K562 (cell line): Measurements from ENCODE around the gene RGR. TPM values are rescaled to one million over a fixed set of nuclear protein-coding genes. Genes with fewer than 3 reads are reported as not detected.

Experiments used
- ARID3A ChIP-seq: IDR thresholded peaks from 2 replicates; pipeline ENCODE4 v1.6.1; 2012; ENCODE audit warnings: low read depth, low read length, improper control_type of control experiment, borderline replicate concordance
- ARID3B ChIP-seq: fragments of 250-450 bp; sonication (Bioruptor Pico); IDR thresholded peaks from 2 replicates; pipeline ENCODE4 v1.4.0; 2020; ENCODE audit warnings: borderline replicate concordance
- BACH1 ChIP-seq: fragments of 200-800 bp; sonication (Bioruptor generic); IDR thresholded peaks from 2 replicates; pipeline ENCODE4 v1.6.1; 2016; ENCODE audit warnings: missing genetic modification characterization, missing compliant biosample characterization
- CBX8 ChIP-seq: fragments of 200-600 bp; sonication (generic); IDR thresholded peaks from 2 replicates; pipeline ENCODE4 v1.6.1; 2012; ENCODE audit warnings: borderline replicate concordance, mixed run types, low read depth, mild to moderate bottlenecking, moderate library complexity, mixed read lengths, low read length, control low read depth, inconsistent platforms; ENCODE audit not compliant: poor library complexity, severe bottlenecking; ENCODE audit errors: extremely low read depth
- CSDE1 ChIP-seq, 2 experiments: fragments of 450-650 bp; IDR thresholded peaks; 2 replicates each; pipeline ENCODE4 v1.6.1; 2016; ENCODE audit warnings: mild to moderate bottlenecking in 1 of 2
- CXXC5 ChIP-seq: fragments of 250-450 bp; sonication (Bioruptor Pico); IDR thresholded peaks from 2 replicates; pipeline ENCODE4 v1.8.0; 2022; ENCODE audit warnings: inconsistent platforms, mild to moderate bottlenecking, moderate library complexity
- E2F3 ChIP-seq: fragments of 250-450 bp; sonication (Bioruptor Pico); IDR thresholded peaks from 2 replicates; pipeline ENCODE4 v1.4.0; 2020; ENCODE audit warnings: mild to moderate bottlenecking
- EHMT2 ChIP-seq: fragments of 450-650 bp; IDR thresholded peaks from 2 replicates; pipeline ENCODE4 v1.6.1; 2018; ENCODE audit warnings: antibody characterized with exemption
- ELK1 ChIP-seq: sonication (generic); formaldehyde crosslinking; IDR thresholded peaks from 2 replicates; pipeline ENCODE4 v1.8.1; 2022; ENCODE audit warnings: missing genetic modification reagents
- GTF2E2 ChIP-seq: fragments of 200-800 bp; sonication (Bioruptor generic); IDR thresholded peaks from 2 replicates; pipeline ENCODE4 v1.6.1; 2016; ENCODE audit warnings: missing genetic modification characterization, missing compliant biosample characterization
- MXI1 ChIP-seq: IDR thresholded peaks from 2 replicates; pipeline ENCODE4 v1.6.1; 2011; ENCODE audit warnings: low read depth, mild to moderate bottlenecking, improper control_type of control experiment, low read length
- PHF20 ChIP-seq: fragments of 450-650 bp; IDR thresholded peaks from 2 replicates; pipeline ENCODE4 v1.6.1; 2018; ENCODE audit not compliant: partially characterized antibody
- POLR2AphosphoS2 ChIP-seq: IDR thresholded peaks from 2 replicates; pipeline ENCODE4 v1.6.1; 2012; ENCODE audit warnings: low read length, improper control_type of control experiment
- POLR2H ChIP-seq: IDR thresholded peaks from 2 replicates; pipeline ENCODE4 v1.6.1; 2016; ENCODE audit warnings: missing genetic modification characterization, low read depth, mild to moderate bottlenecking, control low read depth, missing compliant biosample characterization, moderate library complexity
- RERE ChIP-seq: sonication (generic); formaldehyde crosslinking; IDR thresholded peaks from 2 replicates; pipeline ENCODE4 v1.8.0; 2023; ENCODE audit warnings: missing genetic modification reagents, mild to moderate bottlenecking, borderline replicate concordance
- ZFP1 ChIP-seq: fragments of 450-650 bp; formaldehyde crosslinking; IDR thresholded peaks from 2 replicates; pipeline ENCODE4 v1.4.0; 2020; ENCODE audit warnings: mild to moderate bottlenecking, mixed read lengths
- ZNF41 ChIP-seq: fragments of 250-450 bp; sonication (Bioruptor Pico); conservative IDR thresholded peaks from 2 replicates; pipeline ENCODE4 v1.4.0; 2020; ENCODE audit warnings: mild to moderate bottlenecking
- polyA plus RNA-seq, 8 experiments: library from polyadenylated mRNA; depleted of rRNA in 4 of 8; stranded (reverse) in 5 of 8; unstranded in 3 of 8; fragments of >200 nt; fragmentation: Nextera tagmentation in 2 of 8; fragmentation: Illumina TruSeq in 1 of 8; extraction: Ambion mirVana in 2 of 8; extraction: Trizol in 1 of 8; gene quantifications; 2 replicates each; pipeline versions ENCODE4 v1.2.1 to v1.2.3, GENCODE V29; 2011 to 2014; ENCODE audit warnings: inconsistent platforms in 1 of 8, missing spikeins in 1 of 8
- total RNA-seq, 7 experiments: library from RNA; depleted of rRNA in 6 of 7; stranded (reverse); fragments of >200 nt in 6 of 7; fragmentation: Illumina TruSeq in 2 of 7; extraction: Trizol in 2 of 7; gene quantifications; 2 replicates each; pipeline versions ENCODE4 v1.2.1 to v1.2.3, GENCODE V29; 2011 to 2021; ENCODE audit warnings: low replicate concordance in 1 of 7

The RGR gene
- total and polyA plus RNA-seq, 9 of the 15 experiments (the other 6 are each of a cell fraction or from before 2014, with no cell fraction given): not detected

GRCh38 chr10:84293574-84294016 lies 48.7 kb downstream of the RGR start (continued):
- TF ChIP-seq POLR2H (no peak), GTF2E2 (peak; percentile 11; the same call in 1 of the 2 replicates), ZNF41 (CRISPR knock-in tag) (0 out of 2 replicates have a peak, but pooled peaks have one; percentile 30), EHMT2 (peak; percentile 89), ELK1 (CRISPR knock-in tag) (no peak), PHF20 (no peak), ARID3A (peak; percentile 71; the same call in 1 of the 2 replicates), ZFP1 (no peak), MXI1 (no peak; the same call in 1 of the 2 replicates), RERE (no peak), POLR2AphosphoS2 (no peak), BACH1 (tag) (peak; percentile 93), ARID3B (CRISPR knock-in tag) (no peak), CBX8 (no peak), E2F3 (no peak), CSDE1 (IDR thresholded peaks at IDR 0.05) (no peak), CXXC5 (CRISPR knock-in tag) (peak; percentile 73)
